Measurements from ENCODE around the gene VTI1A. TPM values are rescaled to one million over a fixed set of nuclear protein-coding genes. Genes with fewer than 3 reads are reported as not detected.

Gene VTI1A
- total RNA-seq, 4 donors from 2014 or later, result 21.5 to 50.6 (median 37.5) TPM

DNA sequence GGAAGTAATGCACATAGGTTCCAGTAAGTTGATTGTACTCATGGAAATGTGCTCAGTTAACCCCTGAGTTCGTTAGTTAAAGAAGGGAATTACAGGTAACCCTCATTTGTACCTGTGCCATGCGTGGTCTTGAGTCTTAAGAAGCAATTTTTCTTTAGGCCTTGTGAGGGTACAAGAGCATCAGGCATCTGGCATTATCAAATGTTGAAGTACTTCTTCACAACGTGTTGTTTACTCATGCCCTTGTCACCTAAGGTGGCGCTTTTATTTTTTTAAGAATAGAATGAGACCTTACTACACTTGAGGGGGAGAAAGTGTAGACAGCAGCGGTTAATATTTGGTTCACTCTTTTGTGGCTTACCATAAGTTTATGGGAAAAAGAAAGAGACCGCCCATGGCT is 167.1 kb downstream of the VTI1A start:
- intact Hi-C loops (cut with DNase I; ENCODE audit: low total_unique reads), result no loop called here
- no peak for TF ChIP-seq CTCF (IDR thresholded peaks at IDR 0.05)
- no peak for TF ChIP-seq POLR2A (IDR thresholded peaks at IDR 0.05)
- H3K9me3 ChIP-seq, result no peaks in the 10 kb centered on the region
- H3K27ac ChIP-seq, result no peak overlapping the region
- H3K27me3 ChIP-seq, result no peaks in the 10 kb centered on the region
- no peaks in the 10 kb centered on the region for H3K4me1 ChIP-seq
- DNase-seq, result no peak
- H3K36me3 ChIP-seq, result no peaks in the 10 kb centered on the region
- H3K4me3 ChIP-seq, result no peak overlapping the region

DNA sequence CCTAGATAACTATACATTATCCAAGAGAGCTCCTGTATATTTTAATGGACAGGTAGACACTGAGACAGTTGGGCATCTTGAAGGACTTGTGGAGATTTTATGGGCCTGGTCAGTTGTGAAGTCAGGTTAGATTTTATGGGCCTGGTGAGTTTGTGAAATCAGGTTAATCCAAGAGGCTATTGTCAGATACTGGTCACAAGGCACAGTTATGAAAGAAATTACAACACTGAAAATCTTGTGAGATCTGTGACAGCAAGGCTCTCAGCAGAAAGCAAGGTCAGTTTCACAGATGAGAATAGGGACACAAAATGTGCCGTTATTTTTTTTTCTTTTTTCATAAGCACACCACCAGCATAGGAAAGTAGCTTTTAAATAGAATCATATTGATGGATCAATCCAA is 167.6 kb downstream of the VTI1A start:
- no peaks in the 10 kb centered on the region for H3K4me1 ChIP-seq
- intact Hi-C loops (cut with DNase I; ENCODE audit: low total_unique reads), result no loop called here
- no peaks in the 10 kb centered on the region for H3K27me3 ChIP-seq
- no peak overlapping the region for H3K4me3 ChIP-seq
- TF ChIP-seq CTCF (IDR thresholded peaks at IDR 0.05), result no peak
- TF ChIP-seq POLR2A (IDR thresholded peaks at IDR 0.05), result no peak
- no peaks in the 10 kb centered on the region for H3K9me3 ChIP-seq
- H3K36me3 ChIP-seq, result no peaks in the 10 kb centered on the region
- no peak overlapping the region for H3K27ac ChIP-seq
- no peak for DNase-seq

GRCh38 chr10:112615269-112615668 is 168.3 kb downstream of the VTI1A start:
- TF ChIP-seq CTCF (IDR thresholded peaks at IDR 0.05) (no peak), POLR2A (IDR thresholded peaks at IDR 0.05) (no peak)
- Histone ChIP-seq H3K4me1 (no peaks in the 10 kb centered on the region), H3K36me3 (no peaks in the 10 kb centered on the region), H3K4me3 (no peak overlapping the region), H3K9me3 (no peaks in the 10 kb centered on the region), H3K27me3 (no peaks in the 10 kb centered on the region), H3K27ac (no peak overlapping the region)
- DNase-seq, result no peak
- intact Hi-C loops (cut with DNase I; ENCODE audit: low total_unique reads), result no loop called here

GRCh38 chr10:112616647-112617046 is 169.6 kb downstream of the VTI1A start:
- no peaks in the 10 kb centered on the region for H3K4me1 ChIP-seq
- no peaks in the 10 kb centered on the region for H3K36me3 ChIP-seq
- no peak for TF ChIP-seq CTCF (IDR thresholded peaks at IDR 0.05)
- no peak for TF ChIP-seq POLR2A (IDR thresholded peaks at IDR 0.05)
- no peaks in the 10 kb centered on the region for H3K9me3 ChIP-seq
- no peaks in the 10 kb centered on the region for H3K27me3 ChIP-seq
- no peak overlapping the region for H3K27ac ChIP-seq
- no peak overlapping the region for H3K4me3 ChIP-seq
- intact Hi-C loops (cut with DNase I; ENCODE audit: low total_unique reads), result no loop called here
- no peak for DNase-seq

DNA sequence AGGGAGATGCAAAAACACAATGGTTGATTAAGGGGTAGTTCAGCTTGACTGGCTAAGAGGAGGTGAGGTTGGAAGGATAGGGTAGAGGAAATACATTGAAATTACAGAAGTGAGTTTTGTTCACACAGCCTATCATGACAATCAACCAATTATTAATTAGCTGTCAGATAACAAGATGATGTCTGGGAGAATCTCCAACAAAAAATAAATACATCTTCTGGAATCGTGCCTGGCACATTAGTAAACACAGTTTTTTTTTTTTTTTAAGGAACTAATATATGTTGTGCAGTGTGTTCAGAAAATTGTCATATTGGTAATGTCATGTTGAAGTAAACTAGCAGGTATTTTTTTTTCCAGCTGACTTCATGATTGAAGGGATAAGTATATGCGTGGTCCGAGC is 171.8 kb downstream of the VTI1A start:
- Histone ChIP-seq H3K9me3 (no peaks in the 10 kb centered on the region), H3K4me3 (no peak overlapping the region), H3K27ac (no peak overlapping the region), H3K4me1 (no peaks in the 10 kb centered on the region), H3K36me3 (no peaks in the 10 kb centered on the region), H3K27me3 (no peaks in the 10 kb centered on the region)
- DNase-seq, result no peak
- TF ChIP-seq POLR2A (IDR thresholded peaks at IDR 0.05) (no peak), CTCF (IDR thresholded peaks at IDR 0.05) (no peak)
- intact Hi-C loops (cut with DNase I; ENCODE audit: low total_unique reads), result no loop called here

All from uterus (tissue), 4 donors.